IMR-90 (cell line): ENCODE data around the gene LMX1A. TPM values are rescaled to one million over a fixed set of nuclear protein-coding genes. Genes with fewer than 3 reads are reported as not detected.

Experiments
- ATAC-seq: fragments of 200-7000 bp; cut with Tn5 transposase; 2 replicates; pipeline ENCODE4 v1.9.1; 2020; ENCODE audit warnings: low read depth, mild to moderate bottlenecking, moderate library complexity
- BruUV-seq: library from RNA; stranded (reverse); fragments of 400-500 nt; replicated peaks from 2 replicates; lab custom pipeline; 2021; lab: Mats Ljungman, UMichigan
- CTCF ChIA-PET: fragments of 300-600 bp; formaldehyde crosslinking; extraction: SDS; loops from one replicate; lab custom pipeline; 2021; ENCODE audit warnings: antibody characterized with exemption; lab: Yijun Ruan, JAX
- POLR2A ChIA-PET: fragments of 300-600 bp; sonication (Branson Sonifier 250); formaldehyde crosslinking; loops from one replicate; lab custom pipeline; 2022; ENCODE audit warnings: antibody characterized with exemption; ENCODE audit not compliant: unreplicated experiment; lab: Charles Lee
- DNase-seq: peaks from one replicate; pipeline ENCODE4 v3.0.0; 2013
- H2AFZ ChIP-seq: replicated peaks from 2 replicates; pipeline ENCODE3; 2013; ENCODE audit warnings: low read length, mild to moderate bottlenecking; ENCODE audit not compliant: poor library complexity
- H2AK5ac ChIP-seq: 2 replicates; pipeline ENCODE4 v1.6.1; 2013; ENCODE audit warnings: low read depth, low read length, inconsistent platforms
- H2AK9ac ChIP-seq: replicated peaks from 2 replicates; pipeline ENCODE3; 2013; ENCODE audit warnings: mild to moderate bottlenecking, low read depth, low read length, moderate library complexity; ENCODE audit not compliant: poor library complexity
- H2BK120ac ChIP-seq: 2 replicates; pipeline ENCODE4 v1.6.1; 2013; ENCODE audit warnings: low read depth, low read length, inconsistent platforms
- H2BK15ac ChIP-seq: 3 replicates; pipeline ENCODE4 v1.6.1; 2013; ENCODE audit warnings: low read depth, low read length, inconsistent platforms
- H2BK20ac ChIP-seq: 2 replicates; pipeline ENCODE4 v1.6.1; 2013; ENCODE audit warnings: low read depth, mild to moderate bottlenecking, inconsistent platforms, low read length, moderate library complexity
- H2BK5ac ChIP-seq: 2 replicates; pipeline ENCODE4 v1.6.1; 2013; ENCODE audit warnings: mild to moderate bottlenecking, low read depth, low read length, inconsistent platforms; ENCODE audit not compliant: poor library complexity, severe bottlenecking
- H3K14ac ChIP-seq: replicated peaks from 2 replicates; pipeline ENCODE4 v1.6.1; 2013; ENCODE audit warnings: low read depth, low read length, inconsistent platforms
- H3K18ac ChIP-seq: 2 replicates; pipeline ENCODE4 v1.6.1; 2013; ENCODE audit warnings: low read depth, low read length, control low read depth
- H3K23ac ChIP-seq: 2 replicates; pipeline ENCODE4 v1.6.1; 2013; ENCODE audit warnings: low read depth, low read length, inconsistent platforms
- H3K27ac ChIP-seq: 2 replicates; pipeline ENCODE4 v1.5.1; 2013; ENCODE audit warnings: mild to moderate bottlenecking, control low read depth, low read length; ENCODE audit not compliant: insufficient read depth
- H3K27me3 ChIP-seq: 2 replicates; pipeline ENCODE4 v1.6.1; 2013; ENCODE audit warnings: low read length; ENCODE audit not compliant: control insufficient read depth, insufficient read depth
- H3K36me3 ChIP-seq: 2 replicates; pipeline ENCODE4 v1.6.1; 2013; ENCODE audit warnings: low read length, mixed read lengths; ENCODE audit not compliant: control insufficient read depth, insufficient read depth
- H3K4ac ChIP-seq: 2 replicates; pipeline ENCODE4 v1.6.1; 2013; ENCODE audit warnings: low read depth, low read length, inconsistent platforms
- H3K4me1 ChIP-seq: 2 replicates; pipeline ENCODE4 v1.6.1; 2013; ENCODE audit warnings: low read length, mixed read lengths; ENCODE audit not compliant: control insufficient read depth, insufficient read depth
- H3K4me2 ChIP-seq: 2 replicates; pipeline ENCODE4 v1.6.1; 2013; ENCODE audit warnings: low read depth, mild to moderate bottlenecking, control low read depth, low read length, moderate library complexity
- H3K4me3 ChIP-seq: 2 replicates; pipeline ENCODE4 v1.5.1; 2013; ENCODE audit warnings: low read depth, mild to moderate bottlenecking, control low read depth, low read length, moderate library complexity; ENCODE audit not compliant: insufficient read depth
- H3K56ac ChIP-seq: 2 replicates; pipeline ENCODE4 v1.6.1; 2013; ENCODE audit warnings: low read length, inconsistent platforms; ENCODE audit not compliant: insufficient read depth; ENCODE audit errors: extremely low read depth
- H3K79me1 ChIP-seq, 2 experiments: 2 replicates each; pipeline ENCODE4 v1.6.1; 2013; ENCODE audit warnings: low read length in 2 of 2, inconsistent platforms in 1 of 2, low read depth in 1 of 2
- H3K9ac ChIP-seq: 2 replicates; pipeline ENCODE4 v1.6.1; 2013; ENCODE audit warnings: low read depth, low read length, control low read depth
- H3K9me1 ChIP-seq: 2 replicates; pipeline ENCODE4 v1.6.1; 2013; ENCODE audit warnings: low read length, inconsistent platforms; ENCODE audit not compliant: insufficient read depth
- H3K9me3 ChIP-seq: 2 replicates; pipeline ENCODE4 v1.6.1; 2013; ENCODE audit warnings: low read length; ENCODE audit not compliant: control insufficient read depth, insufficient read depth
- H4K20me1 ChIP-seq: 2 replicates; pipeline ENCODE4 v1.6.1; 2013; ENCODE audit warnings: low read length, inconsistent platforms; ENCODE audit not compliant: insufficient read depth
- H4K5ac ChIP-seq: 2 replicates; pipeline ENCODE4 v1.6.1; 2013; ENCODE audit warnings: mild to moderate bottlenecking, low read depth, low read length, control low read depth
- H4K8ac ChIP-seq, 2 experiments: 2 replicates each; pipeline ENCODE4 v1.6.1; 2013; ENCODE audit warnings: low read depth in 2 of 2, low read length in 2 of 2, control low read depth in 1 of 2, inconsistent platforms in 1 of 2
- H4K91ac ChIP-seq: 2 replicates; pipeline ENCODE4 v1.6.1; 2013; ENCODE audit warnings: low read depth, low read length, inconsistent platforms; ENCODE audit not compliant: insufficient read depth
- BHLHE40 ChIP-seq: fragments of 150-350 bp; IDR thresholded peaks from 2 replicates; pipeline ENCODE4 v1.6.1; 2016; ENCODE audit warnings: mild to moderate bottlenecking, low read depth, low read length
- CEBPB ChIP-seq: IDR thresholded peaks from 2 replicates; pipeline ENCODE4 v1.6.1; 2012; ENCODE audit warnings: low read depth, low read length, improper control_type of control experiment
- CTCF ChIP-seq: conservative IDR thresholded peaks from 2 replicates; pipeline ENCODE4 v1.5.1; 2012; ENCODE audit warnings: mild to moderate bottlenecking, low read depth, low read length, improper control_type of control experiment
- MXI1 ChIP-seq: IDR thresholded peaks from 2 replicates; pipeline ENCODE4 v1.6.1; 2012; ENCODE audit warnings: low read depth, mild to moderate bottlenecking, low read length, moderate library complexity, borderline replicate concordance
- NFE2L2 ChIP-seq: fragments of 150-350 bp; IDR thresholded peaks from 2 replicates; pipeline ENCODE4 v1.6.1; 2016; ENCODE audit warnings: low read depth, mild to moderate bottlenecking, low read length
- RCOR1 ChIP-seq: IDR thresholded peaks from 2 replicates; pipeline ENCODE4 v1.6.1; 2012; ENCODE audit warnings: mild to moderate bottlenecking, low read length, improper control_type of control experiment; ENCODE audit not compliant: insufficient replicate concordance
- SMC3 ChIP-seq: fragments of 150-350 bp; IDR thresholded peaks from 2 replicates; pipeline ENCODE4 v1.6.1; 2016; ENCODE audit warnings: low read depth, mild to moderate bottlenecking, antibody characterized with exemption, low read length, moderate library complexity
- WGBS, 2 experiments: methylation state at CpG; one replicate each; pipeline versions ENCODE4 v1.1.5 to v1.1.7; 2013; ENCODE audit warnings: missing lambda C conversion rate in 2 of 2; ENCODE audit not compliant: insufficient read length in 1 of 2; ENCODE audit errors: extremely low coverage in 2 of 2; 5-methylcytosine and 5-hydroxymethylcytosine counted together
- dilution Hi-C: fragments of 300-500 bp; cut with HindIII; formaldehyde crosslinking; loops from one replicate; pipeline ENCODE4 v1.14.3; 2018; ENCODE audit warnings: low sequenced_read_pairs; ENCODE audit not compliant: unreplicated experiment
- in situ Hi-C: fragments of 300-500 bp; cut with MboI; formaldehyde crosslinking; loops from 3 replicates; pipeline ENCODE4 v1.14.3; 2019; ENCODE audit warnings: low sequenced_read_pairs, inconsistent platforms, mixed read lengths
- intact Hi-C: fragments of 100-400 bp; cut with micrococcal nuclease; formaldehyde crosslinking; loops from 2 replicates; pipeline ENCODE4 v1.10.0; 2022
- polyA plus RNA-seq, 3 experiments: library from polyadenylated mRNA; depleted of rRNA; stranded (reverse); fragments of >200 nt; gene quantifications; 2 replicates each; pipeline ENCODE4 v1.2.3, GENCODE V29; 2012; ENCODE audit warnings: low replicate concordance in 1 of 3
- total RNA-seq: library from RNA; depleted of rRNA; stranded (reverse); fragments of >200 nt; gene quantifications from 2 replicates; pipeline ENCODE4 v1.2.3, GENCODE V29; 2012

Gene LMX1A
- total and polyA plus RNA-seq, 2 of the 4 experiments (the other 2 are of a cell fraction): not detected

DNA sequence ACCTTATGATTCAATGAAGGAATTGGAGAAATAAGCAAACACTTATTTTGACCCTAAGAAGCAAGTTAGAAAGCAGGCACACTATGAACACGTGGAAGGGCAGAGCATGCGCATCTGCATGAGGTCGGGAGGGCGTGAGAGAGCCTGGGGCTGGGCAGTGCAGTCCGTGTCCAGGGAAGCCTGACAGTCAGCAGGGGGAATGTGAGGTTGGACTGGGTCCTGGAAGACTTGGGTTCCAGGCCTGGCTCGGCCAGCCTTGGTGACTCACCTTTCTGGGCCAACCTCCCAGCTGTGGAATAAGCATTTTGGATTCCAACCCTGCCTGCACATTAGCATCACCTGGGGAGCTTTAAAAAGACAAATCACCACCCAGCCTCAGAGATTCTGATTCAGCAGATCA is 26.6 kb upstream of the LMX1A start:
- dilution Hi-C loops (loop anchor here (25.0 kb wide), 1 partner anchor 204 kb away; no protein-coding TSS in a partner anchor), in situ Hi-C loops (loop anchor here (25.0 kb wide), 1 partner anchor 554 kb away; no protein-coding TSS in a partner anchor), intact Hi-C loops (no loop called here)
- H3K9me1 ChIP-seq: no peaks in the 10 kb centered on the region
- no peak overlapping the region for H4K91ac ChIP-seq
- TF ChIP-seq CTCF (no peak), MXI1 (no peak), SMC3 (no peak), NFE2L2 (no peak), BHLHE40 (no peak), RCOR1 (no peak), CEBPB (no peak)
- no TSS peak for BruUV-seq
- H3K4me2 ChIP-seq: no peak overlapping the region
- no peak overlapping the region for H2BK120ac ChIP-seq
- H3K23ac ChIP-seq: no peak overlapping the region
- no peak overlapping the region for H2BK15ac ChIP-seq
- CTCF ChIA-PET: no interaction called here
- H4K5ac ChIP-seq: no peak overlapping the region
- H2BK5ac ChIP-seq: no peak overlapping the region
- no peak overlapping the region for H2AFZ ChIP-seq
- H4K8ac ChIP-seq: no peak overlapping the region
- no peaks in the 10 kb centered on the region for H4K20me1 ChIP-seq
- peaks cover 1% of the 10 kb centered on the region; the same call in 1 of the 2 replicates for H3K27me3 ChIP-seq
- H3K4me3 ChIP-seq: no peak overlapping the region
- no peak overlapping the region for H2AK5ac ChIP-seq
- H3K4ac ChIP-seq: no peak overlapping the region
- no peaks in the 10 kb centered on the region for H3K79me1 ChIP-seq
- H3K56ac ChIP-seq: no peak overlapping the region
- 42% methylated on average over 4 of the region's 6 CpGs; no CpG with 5 or more reads in 1 of the 2 experiments for WGBS, 2 experiments
- no peaks in the 10 kb centered on the region; the same call in 1 of the 2 replicates for H3K4me1 ChIP-seq
- POLR2A ChIA-PET: no interaction called here
- no peaks in the 10 kb centered on the region for H3K36me3 ChIP-seq
- DNase-seq (peak; percentile 28), ATAC-seq (0 out of 2 replicates have a peak, but pooled peaks have one; percentile 21)
- no peak overlapping the region for H3K14ac ChIP-seq
- H2BK20ac ChIP-seq: no peak overlapping the region
- no peak overlapping the region for H2AK9ac ChIP-seq
- H3K18ac ChIP-seq: no peak overlapping the region
- H3K9ac ChIP-seq: no peak overlapping the region
- no peaks in the 10 kb centered on the region for H3K9me3 ChIP-seq
- H3K27ac ChIP-seq: no peak overlapping the region
